HG02970 (cell line): Measurements from ENCODE around the gene POLN.

ENCODE experiments used
- ATAC-seq: cut with Tn5 transposase; IDR thresholded peaks from one replicate; pipeline ENCODE4 v1.9.1; 2021; ENCODE audit warnings: mild to moderate bottlenecking, moderate library complexity, moderate number of reproducible peaks; ENCODE audit not compliant: unreplicated experiment, low FRiP score

POLN gene

GRCh38 chr4:2132438-2132837 lies 109.5 kb downstream of the POLN start:
- ATAC-seq = no peak

GRCh38 chr4:2127609-2128332 lies 114.2 kb downstream of the POLN start:
- ATAC-seq = no peak

GRCh38 chr4:2126309-2127043 lies 115.4 kb downstream of the POLN start:
- no peak for ATAC-seq

GRCh38 chr4:2125831-2126230 lies 116.1 kb downstream of the POLN start:
- ATAC-seq = no peak

- no peak for ATAC-seq
These were observed 116.9 kb downstream of the POLN start for GRCh38 chr4:2125023-2125422.

- ATAC-seq = no peak
These were observed 125.1 kb downstream of the POLN start for GRCh38 chr4:2116687-2117400.

- no peak for ATAC-seq
These were observed 136.4 kb downstream of the POLN start for GRCh38 chr4:2105559-2105958.

- ATAC-seq = no peak
These were observed 137.2 kb downstream of the POLN start for GRCh38 chr4:2104556-2105345.

GRCh38 chr4:2103843-2104547 lies 137.9 kb downstream of the POLN start:
- no peak for ATAC-seq

- ATAC-seq = no peak
These were observed 138.6 kb downstream of the POLN start for GRCh38 chr4:2103127-2103842.

GRCh38 chr4:2102045-2102883 lies 139.7 kb downstream of the POLN start:
- no peak for ATAC-seq

- no peak for ATAC-seq
These were observed 140.4 kb downstream of the POLN start for GRCh38 chr4:2101346-2102044.

GRCh38 chr4:2096073-2096609 lies 145.8 kb downstream of the POLN start:
- ATAC-seq = no peak

GRCh38 chr4:2095236-2096072 lies 146.5 kb downstream of the POLN start:
- ATAC-seq = no peak

- no peak for ATAC-seq
These were observed 147.4 kb downstream of the POLN start for GRCh38 chr4:2094545-2094944.

GRCh38 chr4:2093265-2093664 lies 148.7 kb downstream of the POLN start:
- ATAC-seq = no peak

- ATAC-seq = no peak
These were observed 149.3 kb downstream of the POLN start for GRCh38 chr4:2092669-2093053.
